Measurements from ENCODE around the gene MIS18BP1.
"Not testable (repeated sequence)": the region's sequence is repeated elsewhere in the genome, so short reads cannot be mapped to it uniquely, and the experiment has no call there.

The MIS18BP1 gene

GRCh38 chr14:45242706-45243105 lies 10.3 kb downstream of the MIS18BP1 start:
- no peak for DNase-seq

DNA sequence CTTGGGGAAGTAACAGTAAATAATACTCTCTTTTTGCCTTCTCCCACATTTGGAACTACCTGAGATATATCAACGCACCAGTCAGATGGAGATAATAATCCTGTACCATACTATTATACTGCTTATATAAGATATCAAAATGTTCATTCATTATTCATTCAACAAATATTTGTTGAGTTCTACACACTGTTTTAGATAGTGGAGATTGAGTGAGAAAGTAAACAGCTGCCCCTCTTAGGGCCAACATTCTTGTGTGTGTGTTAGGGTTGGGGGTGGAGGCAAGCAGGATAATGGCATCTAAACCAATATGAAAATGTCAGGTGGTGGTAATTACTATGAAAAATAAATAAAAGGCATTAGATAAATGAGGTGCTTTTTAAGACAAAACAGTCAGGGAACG lies 14.0 kb downstream of the MIS18BP1 start:
- no peak for DNase-seq

GRCh38 chr14:45227566-45227965 lies 25.4 kb downstream of the MIS18BP1 start:
- DNase-seq: no peak

GRCh38 chr14:45222485-45223262 lies 30.3 kb downstream of the MIS18BP1 start:
- no peak for DNase-seq

- DNase-seq: not testable (repeated sequence)
Measured at GRCh38 chr14:45214341-45214740, 38.7 kb downstream of the MIS18BP1 start.

GRCh38 chr14:45213716-45214115 lies 39.3 kb downstream of the MIS18BP1 start:
- not testable (repeated sequence) for DNase-seq

DNA sequence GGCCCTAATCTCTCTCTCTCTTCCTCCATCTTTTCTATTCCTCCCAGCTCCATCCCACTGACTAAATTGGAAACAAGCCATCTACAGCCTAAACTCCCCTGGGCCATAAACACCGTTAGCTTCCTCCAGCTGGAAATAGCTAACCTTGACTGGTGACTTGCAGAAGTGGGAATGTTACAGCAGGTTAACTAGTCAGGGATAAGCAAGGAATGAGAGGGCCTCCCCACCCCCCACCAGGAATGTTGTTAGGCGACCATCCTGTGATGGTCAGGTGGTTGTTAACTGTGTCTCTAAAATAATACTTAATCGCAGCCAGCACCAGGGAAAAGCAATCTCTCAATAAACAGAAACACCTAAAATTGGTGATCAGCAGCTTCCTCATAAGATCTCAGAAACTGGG lies 40.8 kb downstream of the MIS18BP1 start:
- no peak for DNase-seq

- DNase-seq: no peak
Measured at GRCh38 chr14:45211295-45211694, 41.7 kb downstream of the MIS18BP1 start.

GRCh38 chr14:45210159-45210558 lies 42.8 kb downstream of the MIS18BP1 start:
- DNase-seq: no peak

- no peak for DNase-seq
Measured at GRCh38 chr14:45204241-45204640, 48.8 kb downstream of the MIS18BP1 start.

DNA sequence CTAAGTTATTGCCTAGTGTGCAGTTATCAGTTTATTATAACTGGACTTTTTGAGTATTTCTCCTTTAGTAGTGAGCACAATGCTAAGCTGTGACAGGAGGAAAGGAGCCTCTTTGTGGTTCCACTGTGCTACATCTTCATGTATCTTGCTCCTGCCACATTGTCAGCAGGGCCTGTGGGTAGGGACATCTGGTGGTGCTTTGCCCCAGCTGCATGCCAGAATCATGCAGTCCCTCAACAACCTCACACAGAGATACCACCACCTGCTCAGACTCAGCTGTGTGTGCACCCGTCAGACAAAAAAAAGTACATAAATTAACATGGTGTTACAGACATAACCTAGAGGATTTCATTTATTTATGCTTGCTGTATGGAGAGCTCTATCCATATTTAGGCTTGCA lies 51.1 kb downstream of the MIS18BP1 start:
- DNase-seq: peak; percentile 8

DNA sequence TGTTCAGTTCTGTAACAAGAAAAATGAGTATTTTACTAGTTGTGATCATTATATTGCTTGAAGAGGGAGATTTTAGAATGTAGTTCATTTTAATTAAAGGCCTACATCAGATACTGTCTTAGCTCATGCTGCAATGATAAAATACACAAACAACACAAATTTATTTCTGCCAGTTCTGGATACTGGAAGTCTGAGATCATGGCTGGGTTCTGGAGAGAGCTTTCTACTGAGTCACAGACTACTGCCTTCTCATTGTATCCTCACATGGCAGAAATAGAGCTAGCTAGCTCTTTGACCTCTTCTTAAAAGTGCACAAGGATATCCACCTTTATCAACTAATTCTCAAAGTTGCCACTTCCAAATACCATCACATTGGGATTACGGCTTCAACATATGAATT lies 53.8 kb downstream of the MIS18BP1 start:
- DNase-seq: no peak

- DNase-seq: no peak
Measured at GRCh38 chr14:45198551-45198950, 54.5 kb downstream of the MIS18BP1 start.

- no peak for DNase-seq
Measured at GRCh38 chr14:45194964-45195363, 58.0 kb downstream of the MIS18BP1 start.

- DNase-seq: no peak
Measured at GRCh38 chr14:45185100-45185814, 67.7 kb downstream of the MIS18BP1 start.

- DNase-seq: no peak
Measured at GRCh38 chr14:45181806-45182205, 71.2 kb downstream of the MIS18BP1 start.

DNA sequence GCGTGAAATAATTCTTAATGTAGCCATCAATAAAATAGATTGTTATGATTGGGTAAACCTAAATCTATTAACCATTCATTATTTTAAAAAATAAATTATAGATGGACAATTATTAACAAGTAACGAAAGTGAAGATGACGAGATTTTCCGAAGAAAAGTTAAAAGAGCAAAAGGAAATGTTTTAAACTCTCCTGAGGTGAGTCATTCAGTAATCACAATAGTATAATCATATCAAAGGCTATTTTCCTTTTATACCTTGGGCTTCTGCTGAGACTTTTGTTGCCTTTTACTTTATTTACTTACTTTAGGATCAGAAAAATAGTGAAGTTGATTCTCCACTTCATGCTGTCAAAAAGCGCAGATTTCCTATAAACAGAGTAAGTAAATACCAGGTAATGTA lies 71.7 kb downstream of the MIS18BP1 start:
- DNase-seq: no peak

DNA sequence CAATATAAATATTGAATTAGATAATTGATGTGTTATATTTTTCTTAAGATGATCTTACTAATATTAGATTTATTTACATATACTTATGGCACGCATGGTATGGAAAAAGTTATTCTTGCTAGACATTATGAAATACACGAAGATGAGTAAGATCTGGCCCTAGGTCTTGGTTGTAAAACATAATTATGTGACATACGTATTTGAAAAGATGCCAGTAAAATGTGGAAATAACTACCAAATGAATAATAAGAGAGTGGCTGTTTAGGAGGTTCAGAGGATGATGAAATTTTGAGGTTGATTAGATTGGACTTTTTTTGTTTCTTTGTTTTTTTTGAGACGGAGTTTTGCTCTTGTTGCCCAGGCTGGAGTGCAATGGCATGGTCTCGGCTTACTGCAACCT lies 75.9 kb downstream of the MIS18BP1 start:
- DNase-seq: no peak

DNA sequence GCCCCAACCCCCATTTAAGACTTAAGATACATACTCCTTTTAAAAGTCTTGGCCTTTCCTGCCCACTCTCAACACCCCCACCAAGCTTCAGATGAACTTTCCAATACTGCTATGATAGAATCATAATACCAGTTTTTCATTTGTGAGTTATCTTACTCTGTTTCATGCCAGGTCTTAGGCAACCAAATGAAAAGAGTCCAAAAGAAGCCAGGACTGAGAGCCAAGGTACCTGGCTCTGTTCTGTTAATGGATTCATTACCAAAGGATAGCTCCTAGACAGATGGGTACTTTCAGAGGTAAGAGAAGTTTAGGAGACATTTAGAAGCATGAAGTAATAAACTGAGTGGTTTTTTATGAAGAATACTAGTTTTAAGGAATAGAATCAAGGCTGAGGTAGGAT lies 83.1 kb downstream of the MIS18BP1 start:
- DNase-seq: no peak

GRCh38 chr14:45156067-45156466 lies 96.9 kb downstream of the MIS18BP1 start:
- DNase-seq: no peak
